Erythroblast (primary cell): ENCODE measurements around the gene CDC42BPG.

ENCODE experiments used
- GATA1 ChIP-seq: IDR thresholded peaks from 2 replicates; pipeline ENCODE4 v1.6.1; 2011; ENCODE audit warnings: low read depth, mild to moderate bottlenecking, control low read depth, low read length, moderate library complexity
- POLR2A ChIP-seq: IDR thresholded peaks from 2 replicates; pipeline ENCODE4 v1.6.1; 2011; ENCODE audit warnings: mild to moderate bottlenecking, low read length

DNA sequence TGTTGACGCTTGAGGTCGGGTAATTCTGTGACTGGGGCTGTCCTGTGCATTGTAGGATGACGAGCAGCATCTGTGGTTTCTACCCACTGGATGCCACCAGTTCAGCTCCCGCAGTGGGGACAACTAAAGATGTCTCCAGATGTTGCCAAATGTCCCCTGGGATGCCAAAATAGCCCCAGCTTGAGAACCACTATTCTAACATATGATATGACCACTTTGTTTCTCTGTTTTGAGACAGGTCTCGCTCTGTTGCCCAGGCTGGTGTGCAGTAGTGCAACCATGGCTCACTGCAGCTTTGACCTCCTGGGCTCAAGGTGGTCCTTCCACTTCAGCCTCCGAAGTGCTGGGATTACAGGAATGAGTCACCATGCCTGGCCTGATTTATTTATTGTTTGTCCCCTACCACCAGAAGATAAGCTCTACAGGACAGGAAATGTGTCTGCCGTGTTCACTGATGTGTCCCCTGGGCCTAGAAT is 29.7 kb downstream of the CDC42BPG start:
- TF ChIP-seq POLR2A (no peak), GATA1 (no peak)
